GM20431 (cell line): Measurements from ENCODE around the gene IGF1.

Experiments used
- in situ Hi-C: fragments of 300-500 bp; cut with MseI, MboI; formaldehyde crosslinking; loops from one replicate; pipeline ENCODE4 v1.15.0; 2020; ENCODE audit warnings: low sequenced_read_pairs; ENCODE audit not compliant: unreplicated experiment

Gene IGF1

DNA sequence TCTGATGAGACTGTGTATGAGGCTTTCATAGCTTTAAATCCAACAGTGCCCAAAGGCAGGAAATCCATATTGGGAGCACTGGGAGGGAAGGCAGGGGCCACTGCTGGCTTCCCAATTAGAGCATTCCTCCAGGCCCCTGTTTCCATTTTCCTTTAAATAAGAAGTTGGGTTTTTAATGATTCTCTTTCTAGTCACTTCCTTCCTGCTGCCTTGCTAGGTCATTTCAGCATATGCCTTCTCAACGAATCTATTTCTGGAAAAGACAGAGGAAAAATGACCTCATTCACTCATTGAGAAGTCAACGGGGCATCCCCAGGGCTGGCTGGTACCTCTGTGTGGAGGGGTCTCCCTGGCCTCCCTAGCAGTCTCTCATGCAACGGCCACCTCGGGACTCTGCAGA, 43.5 kb downstream of the IGF1 start:
- in situ Hi-C loops, result no loop called here

DNA sequence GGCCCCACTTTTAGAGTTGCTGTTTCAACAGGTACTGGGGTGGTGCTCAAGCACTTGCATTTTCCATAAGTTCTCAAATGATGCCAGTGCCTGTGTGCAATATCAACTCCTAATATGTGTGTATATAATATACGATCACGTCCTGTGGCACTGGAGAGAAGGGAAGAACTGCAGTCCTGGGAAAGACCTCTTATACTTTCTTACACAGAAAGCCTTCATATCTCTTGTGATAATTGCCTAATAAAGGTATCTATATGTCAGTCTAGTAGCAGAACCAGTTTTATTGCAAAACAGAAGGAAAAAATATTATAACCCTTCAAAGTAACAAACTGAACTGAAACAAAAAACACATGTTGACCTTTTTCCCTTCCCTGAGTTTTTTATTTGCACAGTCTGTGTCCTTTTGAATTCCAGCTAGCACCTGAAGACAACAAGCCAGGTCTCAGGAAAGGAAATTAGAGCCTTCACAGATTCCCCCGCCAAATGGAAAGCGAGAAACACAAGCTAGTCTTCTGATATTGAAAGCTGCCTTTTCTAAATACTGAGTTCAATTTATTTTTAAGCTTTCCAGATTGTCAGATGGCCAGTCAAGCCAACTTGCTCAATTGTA, 44.4 kb downstream of the IGF1 start:
- in situ Hi-C loops, result no loop called here

DNA sequence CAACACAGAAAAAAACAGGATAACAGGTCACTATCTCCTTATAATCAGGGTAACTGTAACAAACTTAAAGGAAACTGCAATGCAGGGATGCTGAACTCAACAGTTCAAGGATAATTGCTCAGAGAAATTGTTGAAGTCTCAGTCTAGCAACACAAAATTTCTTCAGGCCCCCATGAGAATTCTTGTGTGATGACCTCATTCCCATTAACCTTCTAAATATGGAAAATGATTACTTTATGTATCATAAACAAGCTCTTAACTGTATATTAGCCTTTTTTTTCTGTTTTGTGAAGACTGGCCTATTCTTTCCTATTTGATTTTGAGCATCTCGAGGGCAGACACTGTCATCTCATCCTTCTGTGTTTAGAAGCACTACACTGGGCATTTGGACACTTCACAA, 47.1 kb downstream of the IGF1 start:
- in situ Hi-C loops, result no loop called here

DNA sequence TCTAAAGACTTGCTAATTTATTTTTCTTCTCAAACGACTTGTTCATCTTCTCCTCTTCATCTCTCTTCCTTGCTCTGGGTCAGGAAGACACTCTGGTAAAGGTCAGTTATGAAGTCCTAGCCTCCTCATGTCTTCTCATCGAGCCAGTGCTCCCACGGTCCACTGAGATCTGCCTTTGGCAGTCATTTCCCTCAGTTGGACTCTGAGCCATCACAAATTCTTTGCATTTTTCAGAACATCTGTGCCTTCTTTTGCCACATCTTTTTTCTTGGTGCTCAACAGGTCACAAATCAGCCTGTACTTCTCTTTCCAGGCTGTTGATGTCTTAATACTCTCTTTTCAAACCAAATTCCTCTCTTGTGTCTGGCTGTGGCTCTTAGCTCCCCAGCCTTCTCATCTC, 49.7 kb downstream of the IGF1 start:
- in situ Hi-C loops, result no loop called here

DNA sequence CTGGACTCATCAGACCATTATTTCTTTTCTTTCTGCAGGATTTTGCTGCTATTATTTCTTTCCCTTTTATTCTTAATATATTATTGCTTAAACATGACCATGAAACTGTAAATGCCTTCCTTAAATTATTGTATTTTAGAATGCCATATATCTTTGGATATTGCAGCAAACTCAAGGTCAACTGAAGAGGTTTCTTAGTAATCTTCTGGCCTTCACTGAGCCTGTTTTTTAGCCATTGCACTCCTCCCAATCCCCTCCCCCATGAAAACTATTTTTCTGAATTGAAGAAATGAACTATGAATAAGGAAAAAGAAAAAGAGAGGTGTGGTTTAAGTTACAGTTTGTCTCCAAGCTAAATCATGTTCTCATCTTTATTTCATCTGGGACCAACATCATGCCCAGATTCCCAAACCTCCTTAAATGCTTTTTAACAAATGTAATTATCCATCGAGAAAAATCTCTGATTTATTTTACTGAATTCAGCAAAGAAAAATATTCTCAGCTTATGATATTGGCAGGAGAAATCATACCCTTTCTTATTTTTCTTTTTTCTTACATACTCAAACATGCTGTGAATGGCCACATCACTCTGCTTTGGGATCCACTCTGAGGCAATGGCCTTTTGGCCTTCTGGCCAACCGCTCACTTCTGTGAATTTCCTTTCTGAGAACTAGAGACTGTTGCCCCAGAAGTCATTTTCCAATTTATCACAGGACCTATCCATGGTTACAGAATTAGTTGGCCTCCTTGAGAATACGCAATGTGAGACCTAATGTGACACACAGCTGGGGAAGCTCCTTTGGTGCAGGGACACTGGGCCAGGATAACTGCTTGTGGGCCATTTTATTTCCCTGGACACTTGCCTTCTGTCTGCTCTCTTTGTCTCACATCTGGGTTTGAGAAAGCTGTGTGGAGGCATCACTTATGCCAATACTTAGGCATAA, 50.9 kb downstream of the IGF1 start:
- in situ Hi-C loops, result no loop called here

DNA sequence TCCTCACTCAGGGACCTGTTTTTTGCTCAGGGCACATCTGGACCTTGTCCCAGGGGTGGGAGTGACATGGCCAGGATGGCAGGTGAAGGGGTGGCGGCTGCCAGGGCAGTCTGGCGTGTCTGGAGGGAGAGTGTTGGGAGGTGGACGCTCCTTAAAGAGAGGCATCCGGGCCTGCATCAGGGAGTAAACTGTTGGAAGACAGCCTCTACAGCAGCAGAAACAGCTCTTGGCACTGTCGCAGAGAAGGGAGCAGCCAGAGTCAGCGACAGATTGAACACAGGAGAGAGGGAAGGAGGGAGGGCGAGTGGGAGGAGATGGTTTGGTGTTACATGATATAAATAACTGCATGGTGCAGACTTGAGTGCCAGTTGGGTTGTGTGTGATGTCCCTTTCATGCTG, 52.8 kb downstream of the IGF1 start:
- in situ Hi-C loops, result no loop called here

DNA sequence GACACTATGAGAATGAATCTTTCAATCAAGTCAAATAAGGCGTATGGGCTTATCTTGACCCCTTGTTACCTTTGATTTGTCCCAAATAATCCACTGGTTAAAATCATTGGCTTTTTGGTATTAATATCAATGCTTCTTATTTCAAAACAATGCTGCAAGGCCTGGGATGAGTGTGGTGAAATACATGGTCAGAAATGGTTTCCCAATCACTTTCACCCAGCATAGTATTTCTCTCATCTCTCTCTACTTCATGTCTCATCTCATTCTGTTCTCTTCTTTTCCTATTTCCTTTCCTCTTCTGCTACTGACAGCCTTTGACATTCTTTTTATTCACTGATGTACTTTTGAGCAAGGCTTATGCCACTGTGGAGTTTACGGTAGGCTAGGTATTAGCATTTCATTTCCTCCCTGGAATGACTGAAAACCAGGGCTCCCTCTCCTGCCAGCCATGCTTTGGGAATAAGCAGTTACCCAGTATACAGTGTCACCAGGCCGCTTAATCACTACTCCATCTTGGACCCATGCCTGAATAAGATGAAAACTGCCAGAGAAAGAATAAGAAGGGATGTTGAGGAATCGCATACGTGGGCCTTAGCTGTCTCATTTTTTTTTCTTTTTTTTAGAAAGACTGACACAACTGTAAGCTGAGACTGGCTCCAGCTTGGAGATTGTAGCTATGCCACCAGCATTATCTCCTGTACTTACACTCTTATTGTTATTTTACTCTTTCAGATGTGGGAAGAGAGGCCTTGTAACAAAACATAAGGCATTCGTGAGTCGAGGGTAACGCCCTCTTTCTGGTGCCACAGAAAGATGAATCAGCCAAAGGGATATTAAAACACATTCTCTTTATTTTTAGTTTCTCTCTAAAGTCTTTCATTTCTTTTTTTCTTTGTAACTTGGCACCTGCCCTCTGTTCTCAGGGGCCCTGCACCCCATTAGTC, 53.5 kb downstream of the IGF1 start:
- in situ Hi-C loops, result no loop called here

DNA sequence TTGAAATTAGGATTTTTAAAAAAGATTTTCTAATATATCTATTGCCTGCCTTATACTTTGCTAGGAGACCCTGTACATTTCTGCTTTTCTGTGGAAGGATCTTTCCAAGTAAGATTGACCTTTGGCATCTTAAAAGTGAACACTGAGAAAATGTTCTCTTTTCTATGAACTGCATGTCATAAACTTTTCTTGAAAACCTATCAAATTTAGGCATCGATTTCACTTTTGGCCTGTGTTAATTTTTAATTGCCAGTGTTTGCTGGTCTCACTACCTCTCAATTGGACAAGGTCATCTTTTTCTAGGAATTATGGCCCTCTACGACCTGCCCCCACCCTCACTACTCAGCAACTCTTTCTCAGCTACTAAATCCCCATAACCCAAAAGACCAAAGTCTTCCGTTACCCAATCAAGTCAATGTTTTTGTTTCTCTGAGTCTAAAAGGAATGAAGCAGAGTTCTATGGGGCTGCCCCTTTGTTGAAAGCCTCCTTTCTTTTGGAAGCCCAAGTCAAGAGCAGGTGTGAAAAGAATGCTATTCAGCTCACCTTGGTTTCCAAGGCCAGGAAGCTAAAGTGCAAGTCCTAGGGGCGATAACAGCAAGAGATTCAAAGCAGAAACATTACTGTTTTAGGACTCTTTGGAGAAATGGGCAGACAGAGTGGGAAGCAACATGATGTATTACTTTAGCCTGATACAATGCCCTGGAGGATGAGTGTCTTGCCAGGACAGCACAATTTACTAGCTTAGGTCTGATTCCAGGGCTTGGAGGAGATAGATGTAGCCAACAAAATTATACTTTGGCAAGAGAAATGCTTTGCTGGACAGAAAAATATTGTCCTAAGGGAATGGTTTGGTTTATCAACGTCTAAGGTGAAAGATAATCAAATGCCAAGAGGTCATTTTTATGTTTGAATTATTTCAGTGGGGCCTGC, 55.0 kb downstream of the IGF1 start:
- in situ Hi-C loops, result no loop called here

DNA sequence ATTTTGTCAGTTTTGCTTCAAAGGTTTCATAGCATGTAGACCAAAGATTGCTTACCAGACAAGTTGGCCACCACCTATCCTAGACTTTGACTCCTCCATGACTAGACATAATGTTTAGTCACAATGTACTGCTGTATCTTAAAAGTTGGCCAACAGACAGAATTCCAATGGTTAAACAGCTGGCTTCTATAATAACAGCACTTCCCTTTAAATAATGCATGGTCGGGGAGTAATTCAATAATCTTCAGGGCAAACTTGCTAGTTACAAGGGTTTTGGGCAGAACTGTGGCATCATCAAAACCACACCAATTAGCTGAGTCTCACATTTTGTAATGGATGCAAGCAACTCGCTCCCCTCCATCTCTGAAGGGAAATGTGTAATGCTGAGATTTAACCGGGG, 56.9 kb downstream of the IGF1 start:
- in situ Hi-C loops, result no loop called here

DNA sequence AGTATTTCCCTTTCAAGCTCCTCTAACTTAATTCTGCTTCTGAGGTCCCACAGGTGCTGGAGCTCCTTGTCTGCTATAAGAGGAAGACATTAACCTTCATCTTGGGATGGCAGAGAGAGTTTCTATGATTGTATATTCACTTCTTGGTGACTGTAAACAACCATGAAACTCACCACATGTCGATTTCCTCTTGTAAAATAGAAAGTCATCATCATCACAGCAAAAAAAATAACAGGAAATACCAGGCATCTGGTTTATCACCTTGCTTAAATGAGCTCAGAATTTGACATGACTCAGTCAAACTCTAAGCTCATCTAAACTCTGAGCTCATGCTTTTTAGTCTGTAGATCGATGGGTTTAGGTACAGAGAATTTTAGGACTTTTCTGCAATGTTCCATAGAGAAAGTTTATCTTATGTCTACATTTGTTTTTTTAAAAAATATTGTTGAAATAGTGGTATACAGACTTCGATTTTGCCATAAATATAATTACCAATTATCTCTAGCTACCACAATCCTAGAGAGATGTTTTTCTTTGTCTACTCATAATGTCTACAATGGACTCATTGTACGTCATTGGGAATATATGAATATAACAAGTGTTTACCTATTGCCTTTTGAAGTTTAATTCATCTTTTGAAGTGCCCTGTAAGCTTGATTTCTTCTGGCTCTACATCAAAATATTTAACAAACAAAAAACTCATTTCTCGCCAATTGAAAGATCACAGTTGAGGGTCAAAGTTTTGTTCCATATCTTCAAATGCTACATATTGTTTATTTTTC, 58.4 kb downstream of the IGF1 start:
- in situ Hi-C loops, result no loop called here

DNA sequence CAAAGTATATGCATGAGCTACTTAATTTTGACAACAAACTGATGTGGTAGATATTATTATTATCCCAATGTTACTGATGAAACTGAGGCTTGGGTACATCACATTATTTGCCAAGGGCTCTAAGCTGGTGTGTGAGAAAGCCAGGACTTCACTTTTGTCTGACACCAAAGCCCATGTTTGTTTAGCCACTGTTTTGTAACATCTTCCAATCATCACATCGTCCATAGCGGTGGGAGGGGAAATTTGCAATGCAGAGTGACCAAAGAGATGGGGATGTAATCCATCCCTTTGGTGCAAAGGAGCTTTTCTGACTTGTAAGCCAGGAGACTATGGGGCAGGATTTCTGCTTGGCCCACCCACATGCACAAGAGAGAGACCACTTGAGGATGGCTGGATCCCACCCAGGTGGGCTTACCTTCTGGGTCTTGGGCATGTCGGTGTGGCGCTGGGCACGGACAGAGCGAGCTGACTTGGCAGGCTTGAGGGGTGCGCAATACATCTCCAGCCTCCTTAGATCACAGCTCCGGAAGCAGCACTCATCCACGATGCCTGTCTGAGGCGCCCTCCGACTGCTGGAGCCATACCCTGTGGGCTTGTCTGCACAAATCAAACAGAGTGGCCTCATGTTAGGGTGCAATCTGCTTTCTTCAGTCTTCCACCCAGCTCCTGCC, 61.1 kb downstream of the IGF1 start:
- in situ Hi-C loops, result no loop called here

DNA sequence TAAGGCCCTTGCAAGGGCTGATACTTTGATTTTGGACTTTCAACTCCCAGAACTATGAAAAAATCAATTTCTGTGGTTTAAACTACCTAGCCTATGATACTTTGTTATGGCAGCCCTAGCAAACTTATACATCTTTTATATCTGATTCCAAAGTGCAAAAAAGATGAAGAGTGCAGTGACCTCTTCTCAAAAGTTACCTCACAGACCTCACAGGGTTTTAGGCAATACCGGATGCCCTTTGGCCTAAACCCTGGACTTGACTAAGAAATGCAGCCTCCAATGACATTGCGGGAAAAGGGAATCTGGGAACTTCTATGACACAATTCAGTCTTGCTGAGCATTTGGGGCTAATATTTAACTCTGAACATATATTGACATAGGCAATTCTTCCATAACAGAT, 63.3 kb downstream of the IGF1 start:
- in situ Hi-C loops, result no loop called here

DNA sequence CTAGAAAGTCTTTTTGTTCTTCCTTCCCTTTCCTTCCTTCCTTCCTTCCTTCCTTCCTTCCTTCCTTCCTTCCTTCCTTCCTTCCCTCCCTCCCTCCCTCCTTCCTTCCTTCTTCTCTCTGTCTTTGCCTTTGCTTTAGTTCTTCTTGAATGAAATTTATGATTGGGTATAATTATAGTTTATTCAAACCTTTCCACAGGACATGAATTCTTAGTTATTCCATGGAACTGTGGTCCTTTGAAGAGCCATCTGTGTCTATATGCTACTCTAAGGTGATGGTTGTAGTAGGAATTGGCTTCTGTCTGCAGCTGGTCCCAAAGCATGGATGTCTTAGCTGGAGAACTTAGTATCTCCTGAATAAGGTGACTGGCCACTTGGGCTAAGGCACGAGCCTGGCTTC, 64.8 kb downstream of the IGF1 start:
- in situ Hi-C loops, result no loop called here

DNA sequence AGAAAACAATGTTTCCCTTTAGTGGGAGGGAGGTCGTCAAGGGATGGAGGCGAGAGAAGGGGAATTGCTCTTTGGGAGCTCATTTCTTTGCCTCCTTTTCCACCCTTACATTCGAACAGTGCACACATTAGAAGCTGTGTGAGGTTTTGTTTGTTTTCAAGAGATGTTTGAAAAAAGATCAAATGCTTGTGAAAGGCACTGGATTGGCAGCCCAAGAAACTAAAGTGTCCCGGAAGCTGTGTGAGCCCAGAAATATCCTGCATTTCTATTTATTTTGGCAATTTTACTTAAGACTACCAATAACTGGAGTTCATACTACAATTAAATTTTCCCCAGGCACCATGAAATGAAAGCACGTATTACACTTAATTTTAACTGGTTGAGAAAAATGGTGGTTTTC, 67.0 kb downstream of the IGF1 start:
- in situ Hi-C loops, result no loop called here

DNA sequence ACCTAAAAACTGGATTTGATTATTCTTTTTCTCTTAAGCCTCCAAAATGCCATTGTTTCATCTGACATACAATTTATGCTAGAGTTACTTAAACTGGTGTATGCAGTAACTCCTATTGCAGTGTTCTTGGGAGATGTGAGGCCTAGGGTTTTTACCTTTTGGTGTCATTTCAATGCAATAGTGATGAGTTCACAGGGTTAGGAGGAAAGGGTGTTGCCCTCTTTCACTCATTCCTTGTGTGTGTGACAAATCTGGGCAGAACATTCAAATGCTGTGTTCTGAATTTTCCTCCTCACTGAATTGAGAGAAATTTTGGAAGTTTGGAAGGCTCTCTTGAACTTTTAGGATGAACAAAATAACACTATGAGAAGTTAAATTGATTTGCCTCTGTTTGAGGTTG, 69.9 kb downstream of the IGF1 start:
- in situ Hi-C loops, result no loop called here

DNA sequence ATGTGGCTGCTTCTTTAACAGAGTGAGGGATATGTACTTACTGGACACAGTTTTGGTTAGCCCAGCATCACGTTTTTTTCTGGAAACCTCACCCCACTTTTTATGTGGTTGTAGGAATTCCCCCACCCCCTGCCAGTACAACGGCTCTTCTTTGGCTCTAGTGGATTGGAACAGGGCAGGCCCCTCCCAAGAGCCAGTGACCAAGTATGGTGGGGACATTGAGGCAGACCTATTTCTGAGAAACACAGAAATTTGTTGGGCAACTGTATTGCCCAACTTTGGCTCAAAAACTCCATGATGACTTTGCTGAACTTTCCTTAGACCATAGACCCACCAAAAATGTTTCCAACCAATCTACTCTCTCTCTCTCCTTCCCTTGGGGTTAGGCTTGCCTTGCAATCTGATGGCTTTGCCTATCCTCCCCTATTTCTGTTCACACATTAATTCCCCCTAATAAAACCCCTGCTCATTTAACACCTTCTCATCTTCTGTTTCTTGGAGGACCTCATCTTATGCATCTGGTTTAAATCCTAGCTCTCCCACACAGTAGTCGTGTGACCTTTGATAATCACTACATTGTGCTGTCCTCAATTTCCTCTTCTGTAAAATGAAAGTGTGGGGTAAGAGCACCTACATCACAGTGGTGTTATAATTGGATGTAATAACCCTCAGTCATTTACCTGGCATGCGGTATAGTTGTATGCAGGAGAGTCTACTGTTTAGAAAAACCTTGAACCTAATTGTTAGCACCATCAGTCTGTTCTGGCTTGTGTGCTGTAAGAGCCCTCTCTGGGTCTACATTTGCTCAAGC, 71.7 kb downstream of the IGF1 start:
- in situ Hi-C loops, result no loop called here

DNA sequence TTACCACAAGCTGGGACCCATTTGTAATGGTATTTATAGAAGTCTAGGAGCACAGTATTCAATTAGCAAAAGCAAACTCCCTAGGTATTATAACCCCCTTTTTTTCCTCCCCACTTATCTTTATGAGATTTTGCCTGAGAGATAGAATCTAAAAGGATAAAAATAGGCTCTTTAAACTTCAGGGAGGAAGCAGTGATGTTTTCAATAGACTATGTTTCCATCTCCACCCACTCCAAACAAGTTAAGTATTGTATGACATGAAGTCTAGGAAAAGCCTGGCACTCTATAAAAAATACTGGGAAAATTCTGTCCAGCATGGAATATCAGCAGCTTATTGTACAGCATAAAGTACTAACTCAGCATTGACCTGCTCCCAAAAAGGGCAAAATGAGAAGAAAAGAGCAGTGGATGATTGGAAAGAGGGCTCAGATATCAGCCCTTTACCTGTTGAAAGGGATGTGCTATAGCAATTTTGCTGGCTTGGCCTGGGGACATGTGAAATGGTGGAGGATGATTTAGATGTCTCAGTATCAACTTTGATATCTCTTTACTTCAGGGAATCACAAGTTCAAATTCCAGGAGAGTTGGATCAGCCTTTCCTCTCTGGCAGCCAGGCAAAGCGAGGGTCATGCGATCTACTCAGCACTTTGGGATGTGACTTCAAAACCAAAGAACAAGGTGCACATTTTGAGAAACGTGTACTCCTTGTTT, 72.4 kb downstream of the IGF1 start:
- in situ Hi-C loops, result no loop called here
